A549 (cell line): ENCODE measurements around the gene CPAMD8. TPM values are rescaled to one million over a fixed set of nuclear protein-coding genes. Genes with fewer than 3 reads are reported as not detected.

Experiments
- ATAC-seq, 2 experiments: fragments of 200-7000 bp in 1 of 2; fragments of >200 bp in 1 of 2; cut with Nextera tagmentation in 1 of 2; cut with Tn5 transposase in 1 of 2; 3 replicates each; pipeline versions ENCODE4 v1.8.0 to v1.9.1; 2018 to 2020; ENCODE audit warnings: mild to moderate bottlenecking in 1 of 2, moderate library complexity in 1 of 2
- CTCF ChIA-PET: fragments of 300-600 bp; sonication (Branson Sonifier 250); formaldehyde crosslinking; extraction: SDS; loops from one replicate; lab custom pipeline; 2021; ENCODE audit warnings: antibody characterized with exemption, inconsistent platforms; lab: Yijun Ruan, JAX
- POLR2A ChIA-PET: fragments of 350-600 bp; formaldehyde crosslinking; extraction: SDS; loops from one replicate; lab custom pipeline; 2021; ENCODE audit warnings: antibody characterized with exemption, inconsistent platforms; lab: Yijun Ruan, JAX
- DNase-seq, 2 experiments: peaks; one replicate each; pipeline versions ENCODE4 v3.0.0 to v3.0.0-alpha.2; 2011 to 2016; ENCODE audit warnings: low read depth in 1 of 2, low spot score in 1 of 2
- FAIRE-seq: peaks from 2 replicates; lab custom pipeline; 2011; peaks lifted over from hg19 to GRCh38; lab: Jason Lieb, UNC
- H3K27ac ChIP-seq, 2 experiments: fragments of >200 bp; sonication (Bioruptor Twin); formaldehyde crosslinking; 3 replicates each; pipeline ENCODE4 v1.5.1; 2016 to 2017
- H3K4me1 ChIP-seq: fragments of >200 bp; sonication (Bioruptor Twin); formaldehyde crosslinking; 3 replicates; pipeline ENCODE4 v1.6.1; 2016
- H3K4me2 ChIP-seq: fragments of >200 bp; sonication (Bioruptor Twin); formaldehyde crosslinking; 3 replicates; pipeline ENCODE4 v1.6.1; 2016
- H3K4me3 ChIP-seq: fragments of >200 bp; sonication (Bioruptor Twin); formaldehyde crosslinking; 3 replicates; pipeline ENCODE4 v1.5.1; 2016
- H3K9me3 ChIP-seq: fragments of >200 bp; sonication (Bioruptor Twin); formaldehyde crosslinking; 3 replicates; pipeline ENCODE4 v1.6.1; 2016
- ATOH8 ChIP-seq: fragments of 250-450 bp; sonication (Bioruptor Pico); IDR thresholded peaks from 2 replicates; pipeline ENCODE4 v1.5.0; 2020; ENCODE audit warnings: low read depth, mild to moderate bottlenecking, moderate library complexity
- BHLHE40 ChIP-seq: IDR thresholded peaks from 2 replicates; pipeline ENCODE4 v1.6.1; 2012; ENCODE audit warnings: low read depth, low read length, inconsistent platforms
- CBX8 ChIP-seq: fragments of 200-600 bp; sonication (generic); IDR thresholded peaks from 2 replicates; pipeline ENCODE4 v1.6.1; 2016
- CHD4 ChIP-seq: fragments of 200-600 bp; sonication (generic); IDR thresholded peaks from 2 replicates; pipeline ENCODE4 v1.6.1; 2016; ENCODE audit warnings: antibody characterized with exemption, mild to moderate bottlenecking, borderline replicate concordance
- CTCF ChIP-seq: fragments of >200 bp; sonication (Bioruptor Twin); formaldehyde crosslinking; IDR thresholded peaks from 3 replicates; pipeline ENCODE4 v1.5.1; 2016
- E2F6 ChIP-seq: IDR thresholded peaks from 2 replicates; pipeline ENCODE4 v1.6.1; 2012; ENCODE audit warnings: low read depth, borderline replicate concordance
- EHF ChIP-seq: fragments of 250-450 bp; sonication (Bioruptor Pico); IDR thresholded peaks from 2 replicates; pipeline ENCODE4 v1.5.0; 2020; ENCODE audit warnings: mild to moderate bottlenecking
- EHMT2 ChIP-seq: fragments of 200-600 bp; sonication (generic); IDR thresholded peaks from 2 replicates; pipeline ENCODE4 v1.6.1; 2016; ENCODE audit warnings: antibody characterized with exemption, low read depth, mild to moderate bottlenecking, moderate library complexity
- EP300 ChIP-seq, 2 experiments: fragments of >200 bp; sonication (Bioruptor Twin); formaldehyde crosslinking; IDR thresholded peaks; 2 replicates in 1 of 2; 3 replicates in 1 of 2; pipeline ENCODE4 v1.6.1; 2016 to 2017
- FOSL2 ChIP-seq, 2 experiments: fragments of 450-650 bp in 1 of 2; fragments of >200 bp in 1 of 2; sonication (Bioruptor Twin) in 1 of 2; formaldehyde crosslinking; IDR thresholded peaks; 2 replicates each; pipeline versions ENCODE4 v1.5.0 to v1.6.1; 2016 to 2020; ENCODE audit warnings: mild to moderate bottlenecking in 1 of 2, moderate library complexity in 1 of 2
- FOXS1 ChIP-seq: fragments of 250-450 bp; sonication (Bioruptor Pico); IDR thresholded peaks from 2 replicates; pipeline ENCODE4 v1.5.0; 2020; ENCODE audit warnings: mild to moderate bottlenecking, moderate library complexity
- HES2 ChIP-seq: fragments of >200 bp; sonication (Bioruptor Twin); formaldehyde crosslinking; IDR thresholded peaks from 2 replicates; pipeline ENCODE4 v1.6.1; 2016
- HEYL ChIP-seq: fragments of 250-450 bp; sonication (Bioruptor Pico); IDR thresholded peaks from 2 replicates; pipeline ENCODE4 v1.8.0; 2021; ENCODE audit warnings: mild to moderate bottlenecking, moderate library complexity
- HMGXB4 ChIP-seq: fragments of 250-450 bp; sonication (Bioruptor Pico); IDR thresholded peaks from 2 replicates; pipeline ENCODE4 v1.5.0; 2021; ENCODE audit warnings: mild to moderate bottlenecking, moderate library complexity, borderline replicate concordance
- HOXB13 ChIP-seq: fragments of 250-450 bp; sonication (Bioruptor Pico); IDR thresholded peaks from 2 replicates; pipeline ENCODE4 v1.5.0; 2020; ENCODE audit warnings: low read depth, mild to moderate bottlenecking, moderate library complexity
- HOXB5 ChIP-seq: fragments of 250-450 bp; sonication (Bioruptor Pico); IDR thresholded peaks from 2 replicates; pipeline ENCODE4 v1.5.0; 2020; ENCODE audit warnings: mild to moderate bottlenecking, moderate library complexity
- JUN ChIP-seq, 2 experiments: fragments of >200 bp; sonication (Bioruptor Twin); formaldehyde crosslinking; IDR thresholded peaks; 2 replicates in 1 of 2; 3 replicates in 1 of 2; pipeline ENCODE4 v1.6.1; 2016 to 2017
- JUNB ChIP-seq: fragments of >200 bp; sonication (Bioruptor Twin); formaldehyde crosslinking; IDR thresholded peaks from 2 replicates; pipeline ENCODE4 v1.6.1; 2016
- KDM1A ChIP-seq: fragments of 200-600 bp; sonication (generic); IDR thresholded peaks from 2 replicates; pipeline ENCODE4 v1.6.1; 2016; ENCODE audit warnings: low read depth, mild to moderate bottlenecking
- MYC ChIP-seq: IDR thresholded peaks from 2 replicates; pipeline ENCODE4 v1.6.1; 2012; ENCODE audit warnings: mild to moderate bottlenecking, inconsistent platforms, low read length, improper control_type of control experiment, borderline replicate concordance
- RAD21 ChIP-seq, 2 experiments: fragments of >200 bp in 1 of 2; sonication (Bioruptor Twin) in 1 of 2; formaldehyde crosslinking in 1 of 2; IDR thresholded peaks in 1 of 2; conservative IDR thresholded peaks in 1 of 2; 2 replicates in 1 of 2; 3 replicates in 1 of 2; pipeline ENCODE4 v1.6.1; 2012 to 2018; ENCODE audit warnings: inconsistent platforms in 1 of 2
- RCOR1 ChIP-seq: fragments of 150-350 bp; IDR thresholded peaks from 2 replicates; pipeline ENCODE4 v1.6.1; 2014; ENCODE audit warnings: antibody characterized with exemption, low read length, low read depth
- RFX5 ChIP-seq: fragments of 450-650 bp; IDR thresholded peaks from 2 replicates; pipeline ENCODE4 v1.7.1; 2014; ENCODE audit warnings: antibody characterized with exemption, mild to moderate bottlenecking, moderate library complexity
- SMC3 ChIP-seq: fragments of >200 bp; sonication (Bioruptor Twin); formaldehyde crosslinking; IDR thresholded peaks from 3 replicates; pipeline ENCODE4 v1.6.1; 2018; ENCODE audit warnings: inconsistent platforms
- SREBF2 ChIP-seq: fragments of 450-650 bp; IDR thresholded peaks from 2 replicates; pipeline ENCODE4 v1.6.1; 2014; ENCODE audit warnings: mild to moderate bottlenecking, moderate library complexity
- TP53 ChIP-seq: fragments of 250-450 bp; sonication (Bioruptor Pico); IDR thresholded peaks from 2 replicates; pipeline ENCODE4 v1.5.0; 2021; ENCODE audit warnings: mild to moderate bottlenecking, moderate library complexity
- USF2 ChIP-seq: fragments of 450-650 bp; IDR thresholded peaks from 2 replicates; pipeline ENCODE4 v1.6.1; 2014; ENCODE audit warnings: antibody characterized with exemption
- ZNF302 ChIP-seq: fragments of 250-450 bp; sonication (Bioruptor Pico); IDR thresholded peaks from 2 replicates; pipeline ENCODE4 v1.9.0; 2021; ENCODE audit warnings: inconsistent platforms, mild to moderate bottlenecking, moderate library complexity
- WGBS: methylation state at CpG from one replicate; pipeline ENCODE4 v1.1.6; 2017; ENCODE audit errors: missing lambda C conversion rate; 5-methylcytosine and 5-hydroxymethylcytosine counted together
- polyA plus RNA-seq, 4 experiments: library from polyadenylated mRNA; depleted of rRNA in 3 of 4; stranded (reverse); fragments of >200 nt; fragmentation: RNase III in 1 of 4; extraction: RNeasy Plus Mini Kit Qiagen cat#74134 plus additional on column Dnase treatment in 1 of 4; gene quantifications; 2 replicates in 3 of 4; 3 replicates in 1 of 4; pipeline ENCODE4 v1.2.3, GENCODE V29; 2011 to 2017

The CPAMD8 gene
- polyA plus RNA-seq, 2 of the 4 experiments (the other 2 are of a cell fraction), result 0.03 TPM; not detected in 1

- FAIRE-seq, result no peak
- TF ChIP-seq SMC3 (no peak), EHMT2 (no peak), ZNF302 (CRISPR knock-in tag) (no peak)
- Histone ChIP-seq H3K27ac (no peak overlapping the region), H3K4me3 (no peak overlapping the region), H3K9me3 (peaks cover 4% of the 10 kb centered on the region; the same call in 2 of the 3 replicates), H3K4me1 (no peaks in the 10 kb centered on the region), H3K4me2 (no peak overlapping the region)
- ChIA-PET CTCF (interaction anchor here (1.0 kb wide), 1 partner anchor 207 kb away, joined by 3 read pairs; no protein-coding TSS in a partner anchor), POLR2A (no interaction called here)
- no peak for DNase-seq
- no peak for ATAC-seq
- WGBS, result 15% methylated on average over 4 of the region's 4 CpGs
Observed at GRCh38 chr19:16919496-16919895, 107.1 kb downstream of the CPAMD8 start.

- H3K4me1 ChIP-seq, result no peaks in the 10 kb centered on the region
- no peak for ATAC-seq
- H3K4me2 ChIP-seq, result no peak overlapping the region
- FAIRE-seq, result no peak
- no peak for DNase-seq
- TF ChIP-seq RAD21 (conservative IDR thresholded peaks at IDR 0.05 in 1 of 2, IDR thresholded peaks at IDR 0.05 in 1 of 2) (no peak), CTCF (no peak), CBX8 (no peak), RCOR1 (no peak), HOXB13 (CRISPR knock-in tag) (no peak), HES2 (no peak), JUN (IDR thresholded peaks at IDR 0.05) (no peak), CHD4 (no peak), BHLHE40 (no peak), HEYL (CRISPR knock-in tag) (no peak), SREBF2 (no peak), ATOH8 (no peak), E2F6 (no peak), USF2 (no peak), EHMT2 (no peak)
- peaks cover 14% of the 10 kb centered on the region; the same call in 2 of the 3 replicates for H3K9me3 ChIP-seq
- ChIA-PET CTCF (no interaction called here), POLR2A (no interaction called here)
- 37% methylated on average over 7 of the region's 7 CpGs for WGBS
- no peak overlapping the region for H3K27ac ChIP-seq
- H3K4me3 ChIP-seq, result no peak overlapping the region
Observed at GRCh38 chr19:16917401-16917800, 109.2 kb downstream of the CPAMD8 start.

GRCh38 chr19:16915734-16916133 lies 110.9 kb downstream of the CPAMD8 start:
- WGBS, result 11% methylated on average over 3 of the region's 3 CpGs
- H3K27ac ChIP-seq, result no peak overlapping the region
- no peak for DNase-seq
- H3K9me3 ChIP-seq, result peaks cover 18% of the 10 kb centered on the region; the same call in 2 of the 3 replicates
- no peak for ATAC-seq
- POLR2A ChIA-PET, result no interaction called here
- H3K4me3 ChIP-seq, result no peak overlapping the region
- no peaks in the 10 kb centered on the region for H3K4me1 ChIP-seq
- CTCF ChIA-PET, result interaction anchor here (1.3 kb wide), 1 partner anchor 144 kb away, joined by 3 read pairs; no protein-coding TSS in a partner anchor
- no peak for FAIRE-seq
- H3K4me2 ChIP-seq, result no peak overlapping the region
- TF ChIP-seq EHF (CRISPR knock-in tag), result no peak
- TF ChIP-seq JUNB, result no peak
- TF ChIP-seq EP300 (IDR thresholded peaks at IDR 0.05), result no peak
- no peak for TF ChIP-seq FOSL2 (IDR thresholded peaks at IDR 0.05)
- no peak for TF ChIP-seq FOSL2 (CRISPR knock-in tag; IDR thresholded peaks at IDR 0.05)
- TF ChIP-seq HMGXB4 (CRISPR knock-in tag), result no peak
- no peak for TF ChIP-seq KDM1A
- no peak for TF ChIP-seq FOXS1 (CRISPR knock-in tag)
- no peak for TF ChIP-seq HEYL (CRISPR knock-in tag)
- TF ChIP-seq HOXB5 (CRISPR knock-in tag), result no peak
- no peak for TF ChIP-seq MYC
- TF ChIP-seq RCOR1, result no peak
- TF ChIP-seq RFX5, result no peak
- no peak for TF ChIP-seq TP53 (CRISPR knock-in tag)
- no peak for TF ChIP-seq USF2
